OCI-LY7 (cell line): ENCODE measurements around the gene CTNNA1.

Source experiments
- EZH2phosphoT487 ChIP-seq: fragments of 200-600 bp; sonication (generic); IDR thresholded peaks from 2 replicates; pipeline ENCODE4 v1.6.1; 2018; ENCODE audit warnings: low read depth, borderline replicate concordance, mild to moderate bottlenecking, mixed run types, antibody characterized with exemption, low read length, moderate library complexity, mixed read lengths
- TF ChIP-seq, protein P1 (sequence below): fragments of 200-600 bp; sonication (generic); conservative IDR thresholded peaks from 2 replicates; pipeline ENCODE4 v1.5.1; 2014; ENCODE audit warnings: mild to moderate bottlenecking, antibody characterized with exemption, low read length, moderate library complexity, mixed read lengths

DNA sequence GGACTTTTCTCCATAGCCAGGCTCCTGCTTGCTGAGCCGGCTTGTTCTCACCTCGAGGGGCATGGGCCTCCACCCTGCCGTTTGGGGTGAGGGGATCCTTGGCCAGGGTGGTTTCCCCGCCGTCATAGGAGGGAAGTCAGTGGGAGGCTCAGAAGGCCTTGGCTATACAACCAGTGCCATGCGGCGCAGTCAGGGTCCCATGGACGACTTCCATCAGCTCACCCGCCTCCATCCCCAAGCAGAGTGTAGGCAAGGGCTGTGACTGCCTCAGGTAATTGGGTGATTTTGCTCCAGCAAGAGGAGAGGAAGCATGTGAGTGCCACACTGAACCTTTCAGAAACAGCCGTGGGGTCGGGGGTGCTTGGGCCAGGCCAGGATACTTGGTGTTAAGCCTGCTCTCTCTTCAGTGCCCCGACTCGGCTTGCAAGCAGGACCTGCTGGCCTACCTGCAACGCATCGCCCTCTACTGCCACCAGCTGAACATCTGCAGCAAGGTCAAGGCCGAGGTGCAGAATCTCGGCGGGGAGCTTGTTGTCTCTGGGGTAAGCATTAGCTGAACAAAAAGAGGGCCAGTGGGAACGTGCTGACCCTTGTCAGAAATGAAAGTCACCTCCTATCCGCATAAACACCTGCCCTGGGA, 179.1 kb downstream of the CTNNA1 start:
- TF ChIP-seq, protein P1, sequence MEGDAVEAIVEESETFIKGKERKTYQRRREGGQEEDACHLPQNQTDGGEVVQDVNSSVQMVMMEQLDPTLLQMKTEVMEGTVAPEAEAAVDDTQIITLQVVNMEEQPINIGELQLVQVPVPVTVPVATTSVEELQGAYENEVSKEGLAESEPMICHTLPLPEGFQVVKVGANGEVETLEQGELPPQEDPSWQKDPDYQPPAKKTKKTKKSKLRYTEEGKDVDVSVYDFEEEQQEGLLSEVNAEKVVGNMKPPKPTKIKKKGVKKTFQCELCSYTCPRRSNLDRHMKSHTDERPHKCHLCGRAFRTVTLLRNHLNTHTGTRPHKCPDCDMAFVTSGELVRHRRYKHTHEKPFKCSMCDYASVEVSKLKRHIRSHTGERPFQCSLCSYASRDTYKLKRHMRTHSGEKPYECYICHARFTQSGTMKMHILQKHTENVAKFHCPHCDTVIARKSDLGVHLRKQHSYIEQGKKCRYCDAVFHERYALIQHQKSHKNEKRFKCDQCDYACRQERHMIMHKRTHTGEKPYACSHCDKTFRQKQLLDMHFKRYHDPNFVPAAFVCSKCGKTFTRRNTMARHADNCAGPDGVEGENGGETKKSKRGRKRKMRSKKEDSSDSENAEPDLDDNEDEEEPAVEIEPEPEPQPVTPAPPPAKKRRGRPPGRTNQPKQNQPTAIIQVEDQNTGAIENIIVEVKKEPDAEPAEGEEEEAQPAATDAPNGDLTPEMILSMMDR: peak; percentile 48
- no peak for TF ChIP-seq EZH2phosphoT487
